Fibroblast of lung (primary cell): ENCODE measurements around the gene IL1RAPL2.

Experiments used
- CTCF ChIP-seq, 2 donors: IDR thresholded peaks in 1 of 2; conservative IDR thresholded peaks in 1 of 2; 1 replicate in 1 of 2; 2 replicates in 1 of 2; pipeline ENCODE4 v1.5.1; 2011 to 2012; ENCODE audit warnings: low read length in 2 of 2, control low read depth in 1 of 2, inconsistent platforms in 1 of 2, low read depth in 1 of 2, mild to moderate bottlenecking in 1 of 2
- EZH2 ChIP-seq: IDR thresholded peaks from 2 replicates; pipeline ENCODE4 v1.5.1; 2012; ENCODE audit warnings: low read length, control low read depth, mild to moderate bottlenecking; ENCODE audit errors: missing control alignments

GRCh38 chrX:105269386-105269785 is 703.4 kb downstream of the IL1RAPL2 start:
- TF ChIP-seq CTCF (conservative IDR thresholded peaks at IDR 0.05 in 1 of 2, IDR thresholded peaks at IDR 0.05 in 1 of 2; ENCODE audit: low read depth in 1 of 2, low read length in 2 of 2) (no peak), EZH2 (no peak)
